Measurements from ENCODE around the gene EDNRA. TPM values are rescaled to one million over a fixed set of nuclear protein-coding genes. Genes with fewer than 3 reads are reported as not detected.

EDNRA gene
- total RNA-seq, 1 donor from 2014 or later, result 22.3 TPM

DNA sequence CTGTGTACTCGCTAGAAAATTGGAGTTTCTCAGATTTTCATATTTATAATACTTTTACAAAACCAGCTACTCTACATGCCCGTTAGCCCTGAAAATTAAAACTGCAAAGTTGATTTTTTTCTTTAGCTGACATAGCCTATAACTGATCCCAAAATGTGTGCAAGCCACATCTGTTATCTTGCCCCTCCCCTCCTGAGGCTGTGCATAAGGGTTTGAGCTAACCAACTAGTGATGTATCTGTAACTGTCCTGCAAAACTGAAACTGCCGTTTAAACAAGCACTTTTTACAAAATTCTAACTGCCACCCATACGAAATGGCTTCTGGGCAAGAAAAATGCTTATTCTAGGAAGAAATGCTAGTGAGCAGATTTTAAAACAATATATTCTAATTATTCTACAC lies 59.1 kb downstream of the EDNRA start:
- no peak for DNase-seq (ENCODE audit: low read depth)

- no peak for DNase-seq (ENCODE audit: low read depth)
Measured at GRCh38 chr4:147542229-147542990, 61.5 kb downstream of the EDNRA start.

GRCh38 chr4:147543034-147543433 lies 62.1 kb downstream of the EDNRA start:
- no peak for DNase-seq (ENCODE audit: low read depth)

DNA sequence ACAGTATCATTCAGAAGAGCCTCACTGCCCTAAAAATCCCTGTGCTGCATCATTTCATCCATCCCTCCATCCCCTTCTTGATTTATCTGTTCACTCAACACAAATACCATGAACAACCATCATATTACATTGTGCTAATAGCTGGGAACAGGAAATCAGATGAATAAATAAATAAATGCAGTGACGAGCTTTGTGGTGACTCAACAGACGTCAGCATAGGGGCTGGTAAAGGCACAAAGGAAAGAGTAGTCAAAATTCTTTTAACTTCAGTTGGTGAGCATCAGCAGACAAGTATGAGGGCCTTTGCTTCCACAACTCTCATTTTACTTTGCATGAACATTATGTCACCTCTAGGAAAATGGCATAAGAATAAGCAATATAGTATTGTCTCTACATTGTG lies 65.5 kb downstream of the EDNRA start:
- peak; percentile 32 for DNase-seq (ENCODE audit: low read depth)

DNA sequence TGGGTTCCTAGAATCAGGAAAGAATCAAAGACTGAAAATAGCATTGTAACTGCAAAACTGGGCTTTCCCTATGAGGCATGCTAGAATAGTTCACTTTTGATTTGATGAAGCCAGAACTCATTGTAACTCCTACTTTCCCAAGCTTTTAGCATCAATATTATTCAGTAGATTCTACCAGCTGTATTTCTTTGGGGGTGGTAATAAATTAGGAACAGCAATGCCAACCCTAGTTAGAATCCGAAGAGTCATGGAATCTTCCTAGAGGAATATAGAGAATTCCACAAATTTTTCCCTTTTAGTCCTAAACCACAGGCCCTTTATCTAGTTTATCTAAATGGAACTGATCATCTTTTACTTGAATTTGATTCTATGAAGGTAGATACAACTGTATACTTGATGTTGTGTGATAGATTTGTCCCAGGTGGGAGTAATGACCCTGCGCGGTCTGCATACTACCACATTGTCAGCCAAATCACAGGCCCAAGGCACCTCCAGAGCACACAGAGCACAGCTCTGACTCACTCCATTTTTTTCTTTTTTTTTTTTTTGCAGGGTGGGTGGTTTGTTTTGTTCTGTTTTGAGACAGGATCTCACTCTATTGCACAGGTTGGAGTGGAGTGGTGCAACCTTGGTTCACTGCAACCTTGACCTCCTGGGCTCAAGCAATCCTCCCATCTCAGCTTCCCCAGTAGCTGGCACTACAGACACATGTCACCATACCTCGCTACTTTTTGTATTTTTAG lies 66.6 kb downstream of the EDNRA start:
- peak; percentile 39 for DNase-seq (ENCODE audit: low read depth)

DNA sequence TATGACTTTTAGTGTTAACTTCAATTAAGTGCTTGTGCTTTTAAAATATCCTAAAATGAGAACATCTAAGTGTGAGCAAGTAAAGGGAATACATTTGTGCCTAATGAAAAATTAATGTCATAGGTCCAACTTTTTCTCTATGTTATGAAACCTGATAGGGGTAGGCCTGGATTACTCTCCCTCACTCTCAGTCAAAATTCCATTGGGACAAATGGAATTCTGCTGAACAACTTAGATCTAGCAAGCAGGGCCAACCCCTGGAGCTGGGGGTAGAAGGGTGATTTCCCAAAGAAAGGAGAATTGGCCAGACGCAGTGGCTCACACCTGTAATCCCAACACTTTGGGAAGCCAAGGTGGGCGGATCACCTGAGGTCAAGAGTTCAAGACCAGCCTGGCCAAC lies 67.4 kb downstream of the EDNRA start:
- peak; percentile 44 for DNase-seq (ENCODE audit: low read depth)

DNA sequence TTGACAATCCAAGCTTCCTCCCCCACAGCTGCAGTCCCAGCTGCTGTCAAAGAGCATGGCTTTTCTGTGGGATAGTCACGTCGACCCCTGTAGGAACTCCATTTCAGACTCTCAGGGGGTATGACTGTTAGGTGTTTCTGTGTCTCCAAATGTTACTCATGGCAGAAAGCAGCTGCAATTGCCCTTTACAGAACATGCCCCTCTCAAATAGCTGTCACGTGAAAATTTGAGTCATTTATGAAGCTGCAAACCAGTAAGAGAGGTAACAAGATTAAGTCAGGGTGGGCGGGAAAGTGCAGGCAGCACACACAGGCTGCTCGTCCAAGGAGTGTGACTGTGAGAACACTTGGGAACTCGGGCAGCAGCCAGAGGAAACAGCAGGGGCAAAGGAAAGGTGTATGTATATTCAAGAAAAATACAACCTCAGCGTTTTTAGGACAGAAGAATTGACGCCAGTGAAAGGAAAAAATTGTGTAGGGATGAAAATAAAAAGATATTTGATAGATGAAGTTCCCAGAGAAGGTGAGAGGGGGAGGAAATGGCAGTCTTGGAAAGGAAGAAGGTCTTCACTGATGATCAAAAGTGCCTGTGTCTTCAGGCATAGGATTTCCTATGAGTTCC lies 69.8 kb downstream of the EDNRA start:
- DNase-seq (ENCODE audit: low read depth), result peak; percentile 81

DNA sequence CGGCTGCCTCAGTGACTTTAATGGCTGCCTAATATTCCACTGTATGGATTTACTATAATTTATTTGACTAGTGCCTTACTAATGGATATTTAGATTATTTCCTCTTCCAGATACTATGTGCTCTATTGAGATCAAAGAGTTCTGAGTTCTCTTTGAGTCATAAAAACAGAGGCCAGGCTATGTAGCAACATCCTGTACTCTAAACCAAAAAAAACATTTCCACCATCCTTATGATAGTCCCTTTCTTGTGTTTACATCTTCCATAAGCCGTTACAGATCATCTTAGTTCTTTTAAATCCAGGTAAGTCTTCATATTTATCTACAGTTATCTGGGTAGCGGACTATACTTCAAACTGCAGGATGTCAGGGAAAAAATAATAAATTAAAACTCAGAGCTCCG lies 79.7 kb downstream of the EDNRA start:
- no peak for DNase-seq (ENCODE audit: low read depth)

DNA sequence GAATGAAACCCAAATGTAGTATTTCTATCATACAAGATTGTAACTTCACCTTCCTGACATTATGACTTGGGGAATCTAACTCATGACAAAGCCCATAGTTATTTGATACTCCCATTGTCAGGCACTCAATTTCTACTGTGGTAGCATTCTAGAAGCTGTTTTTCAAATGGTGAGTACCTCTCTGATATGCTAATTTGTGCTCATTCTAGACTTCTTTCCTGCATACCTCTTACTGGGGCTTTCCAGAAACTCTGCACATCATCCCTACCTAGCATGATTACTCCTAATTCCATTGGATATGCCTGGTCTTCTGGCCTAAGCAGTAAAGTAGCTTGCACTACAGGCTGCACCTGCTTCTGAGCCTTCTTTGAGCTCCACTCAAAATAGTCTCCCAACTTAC lies 85.9 kb downstream of the EDNRA start:
- DNase-seq (ENCODE audit: low read depth), result no peak

DNA sequence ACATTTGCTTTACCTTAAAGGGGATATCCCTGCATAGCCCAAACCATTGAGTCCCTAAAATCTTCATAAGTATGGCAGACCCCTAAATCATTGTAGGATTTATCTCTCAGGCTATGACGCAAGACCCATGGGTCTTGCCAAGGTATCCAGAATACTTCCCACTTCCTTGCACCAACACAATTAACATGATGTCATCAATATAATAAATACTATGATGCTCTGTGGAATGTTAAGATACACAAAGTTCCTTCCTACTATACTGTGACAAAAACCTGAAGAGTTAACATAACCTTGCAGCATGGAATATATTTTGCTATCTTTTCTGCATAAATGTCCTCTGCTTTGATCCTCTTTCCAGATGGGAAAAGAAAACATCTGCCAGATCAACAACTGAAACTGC lies 86.4 kb downstream of the EDNRA start:
- DNase-seq (ENCODE audit: low read depth), result no peak

GRCh38 chr4:147570616-147571015 lies 89.7 kb downstream of the EDNRA start:
- DNase-seq (ENCODE audit: low read depth), result no peak

- DNase-seq (ENCODE audit: low read depth), result no peak
Measured at GRCh38 chr4:147571036-147571770, 90.3 kb downstream of the EDNRA start.

DNA sequence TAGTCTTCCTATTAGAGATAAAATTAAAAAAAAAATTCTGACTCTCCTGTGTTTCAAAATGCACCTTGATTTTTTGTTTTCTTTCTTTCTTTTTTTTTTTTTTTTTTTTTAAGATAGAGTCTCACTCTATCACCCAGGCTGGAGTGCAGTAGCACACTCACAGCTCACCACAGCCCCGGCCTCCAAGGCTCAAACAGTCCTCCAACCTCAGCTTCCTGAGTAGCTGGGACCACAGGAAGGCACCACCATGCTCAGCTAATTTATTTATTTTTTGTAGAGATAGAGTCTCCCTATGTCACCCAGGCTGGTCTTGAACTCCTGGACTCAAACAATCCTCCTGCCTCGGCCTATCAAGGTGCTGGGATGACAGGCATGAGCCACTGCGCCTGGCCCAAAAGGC lies 95.2 kb downstream of the EDNRA start:
- no peak for DNase-seq (ENCODE audit: low read depth)

GRCh38 chr4:147578051-147578476 lies 97.2 kb downstream of the EDNRA start:
- peak; percentile 97 for DNase-seq (ENCODE audit: low read depth)

DNA sequence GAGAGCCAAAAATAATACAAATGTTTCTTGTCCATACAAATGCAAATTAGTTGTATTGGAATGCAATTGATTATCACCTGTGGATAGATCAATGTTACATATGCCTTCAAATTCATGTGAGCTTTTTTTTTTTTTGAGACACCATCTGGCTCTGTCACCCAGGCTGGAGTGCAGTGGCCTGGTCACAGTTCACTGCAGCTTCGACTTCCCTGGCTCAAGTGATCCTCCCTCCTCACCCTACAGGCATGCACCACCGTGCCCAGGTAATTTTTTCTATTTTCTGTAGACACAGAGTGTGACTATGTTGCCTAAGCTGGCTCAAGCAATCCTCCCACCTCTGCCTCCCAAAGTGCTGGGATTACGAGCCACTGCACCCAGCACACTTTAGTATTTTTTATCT lies 97.7 kb downstream of the EDNRA start:
- DNase-seq (ENCODE audit: low read depth), result no peak

- DNase-seq (ENCODE audit: low read depth), result no peak
Measured at GRCh38 chr4:147580396-147580795, 99.5 kb downstream of the EDNRA start.

- no peak for DNase-seq (ENCODE audit: low read depth)
Measured at GRCh38 chr4:147581606-147582350, 100.9 kb downstream of the EDNRA start.

- no peak for DNase-seq (ENCODE audit: low read depth)
Measured at GRCh38 chr4:147582386-147583060, 101.6 kb downstream of the EDNRA start.

DNA sequence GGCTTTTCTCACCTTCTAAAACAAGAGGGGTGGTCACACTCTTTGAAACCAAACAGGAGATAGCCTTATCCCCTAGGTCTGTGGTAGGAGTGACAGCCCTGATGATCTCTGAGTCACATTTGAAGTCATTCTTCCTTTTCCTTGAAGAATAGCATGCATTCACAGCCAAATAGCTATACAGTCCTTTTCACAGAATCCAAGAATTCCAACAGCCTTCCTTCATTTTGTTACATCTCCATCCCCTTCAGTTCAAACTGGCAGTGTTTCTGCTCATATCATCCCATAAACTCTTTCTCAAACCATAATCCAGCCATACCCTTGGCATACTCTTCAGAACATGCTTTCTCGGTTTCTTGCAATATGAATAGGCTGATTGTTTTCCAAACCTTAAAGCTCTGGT lies 103.0 kb downstream of the EDNRA start:
- DNase-seq (ENCODE audit: low read depth), result no peak

DNA sequence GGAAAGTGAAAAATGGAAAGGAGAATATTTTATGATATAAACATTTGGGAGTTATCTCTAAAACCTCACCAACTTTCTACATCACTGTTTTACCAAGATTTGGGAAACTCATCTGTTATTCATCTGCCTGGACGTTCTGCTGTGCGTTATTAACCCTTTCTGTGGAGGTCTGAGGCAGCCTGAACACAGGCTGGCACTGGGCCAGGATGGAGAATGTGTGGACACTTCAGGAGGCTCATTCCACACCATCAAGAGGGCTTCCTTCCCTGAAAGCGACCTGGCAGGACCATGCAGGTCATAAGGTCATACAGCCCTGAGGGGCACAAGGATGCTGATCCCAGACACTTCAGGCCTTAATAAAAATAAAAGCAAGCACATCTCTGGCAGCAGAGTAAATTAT lies 105.1 kb downstream of the EDNRA start:
- no peak for DNase-seq (ENCODE audit: low read depth)

Data from myocyte (in vitro differentiated cells).